HEK293 (cell line): ENCODE measurements around the gene BTG2.

Source experiments
- ATF2 ChIP-seq: fragments of 450-650 bp; formaldehyde crosslinking; IDR thresholded peaks from 2 replicates; pipeline ENCODE4 v1.5.1; 2016; ENCODE audit warnings: missing biosample characterization, missing genetic modification characterization, low read depth
- HOXD13 ChIP-seq: sonication (generic); formaldehyde crosslinking; IDR thresholded peaks from 2 replicates; pipeline ENCODE4 v1.8.0; 2022; ENCODE audit warnings: missing genetic modification reagents, borderline replicate concordance
- PRDM1 ChIP-seq: fragments of 450-650 bp; formaldehyde crosslinking; IDR thresholded peaks from 2 replicates; pipeline ENCODE4; 2016; ENCODE audit warnings: missing biosample characterization, missing genetic modification characterization
- REST ChIP-seq: fragments of 450-650 bp; formaldehyde crosslinking; IDR thresholded peaks from 2 replicates; pipeline ENCODE4 v1.5.1; 2016; ENCODE audit warnings: missing biosample characterization, missing genetic modification characterization
- ZBTB10 ChIP-seq: fragments of 450-650 bp; formaldehyde crosslinking; IDR thresholded peaks from 2 replicates; pipeline ENCODE4 v1.5.1; 2016; ENCODE audit warnings: missing biosample characterization, missing genetic modification characterization
- ZBTB7A ChIP-seq: fragments of 450-650 bp; formaldehyde crosslinking; IDR thresholded peaks from 2 replicates; pipeline ENCODE4 v1.5.1; 2016; ENCODE audit warnings: low read depth, missing biosample characterization, missing genetic modification characterization
- ZFP37 ChIP-seq: fragments of 450-650 bp; formaldehyde crosslinking; IDR thresholded peaks from 2 replicates; pipeline ENCODE4 v1.5.1; 2016; ENCODE audit warnings: missing biosample characterization, missing genetic modification characterization
- ZNF335 ChIP-seq: fragments of 450-650 bp; formaldehyde crosslinking; conservative IDR thresholded peaks from 2 replicates; pipeline ENCODE4 v1.5.1; 2016; ENCODE audit warnings: missing biosample characterization, missing genetic modification characterization
- ZNF341 ChIP-seq: fragments of 450-650 bp; formaldehyde crosslinking; IDR thresholded peaks from 2 replicates; pipeline ENCODE4; 2016; ENCODE audit warnings: low read depth, missing biosample characterization, missing genetic modification characterization
- ZNF521 ChIP-seq: fragments of 450-650 bp; formaldehyde crosslinking; IDR thresholded peaks from 2 replicates; pipeline ENCODE4 v1.5.1; 2017; ENCODE audit warnings: missing biosample characterization, mild to moderate bottlenecking, missing genetic modification characterization
- ZNF670 ChIP-seq: fragments of 450-650 bp; formaldehyde crosslinking; IDR thresholded peaks from 2 replicates; pipeline ENCODE4 v1.5.1; 2016; ENCODE audit warnings: missing biosample characterization, missing genetic modification characterization, low read depth
- TF ChIP-seq, protein P1 (sequence below): fragments of 450-650 bp; formaldehyde crosslinking; IDR thresholded peaks from 2 replicates; pipeline ENCODE4 v1.5.1; 2016; ENCODE audit warnings: missing biosample characterization, missing genetic modification characterization
- TF ChIP-seq, protein P2 (sequence below): fragments of 450-650 bp; formaldehyde crosslinking; IDR thresholded peaks from 2 replicates; pipeline ENCODE4 v1.5.1; 2016; ENCODE audit warnings: missing biosample characterization, missing genetic modification characterization
- TF ChIP-seq, protein P3 (sequence below): fragments of 450-650 bp; IDR thresholded peaks from 2 replicates; pipeline ENCODE4 v1.5.1; 2018; ENCODE audit warnings: missing biosample characterization, missing genetic modification characterization

GRCh38 chr1:203302894-203303293 is 2.4 kb upstream of the BTG2 start:
- TF ChIP-seq, protein P1, sequence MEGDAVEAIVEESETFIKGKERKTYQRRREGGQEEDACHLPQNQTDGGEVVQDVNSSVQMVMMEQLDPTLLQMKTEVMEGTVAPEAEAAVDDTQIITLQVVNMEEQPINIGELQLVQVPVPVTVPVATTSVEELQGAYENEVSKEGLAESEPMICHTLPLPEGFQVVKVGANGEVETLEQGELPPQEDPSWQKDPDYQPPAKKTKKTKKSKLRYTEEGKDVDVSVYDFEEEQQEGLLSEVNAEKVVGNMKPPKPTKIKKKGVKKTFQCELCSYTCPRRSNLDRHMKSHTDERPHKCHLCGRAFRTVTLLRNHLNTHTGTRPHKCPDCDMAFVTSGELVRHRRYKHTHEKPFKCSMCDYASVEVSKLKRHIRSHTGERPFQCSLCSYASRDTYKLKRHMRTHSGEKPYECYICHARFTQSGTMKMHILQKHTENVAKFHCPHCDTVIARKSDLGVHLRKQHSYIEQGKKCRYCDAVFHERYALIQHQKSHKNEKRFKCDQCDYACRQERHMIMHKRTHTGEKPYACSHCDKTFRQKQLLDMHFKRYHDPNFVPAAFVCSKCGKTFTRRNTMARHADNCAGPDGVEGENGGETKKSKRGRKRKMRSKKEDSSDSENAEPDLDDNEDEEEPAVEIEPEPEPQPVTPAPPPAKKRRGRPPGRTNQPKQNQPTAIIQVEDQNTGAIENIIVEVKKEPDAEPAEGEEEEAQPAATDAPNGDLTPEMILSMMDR (tag by site-specific recombination), result no peak
- TF ChIP-seq PRDM1 (tag by site-specific recombination), result no peak
- no peak for TF ChIP-seq ZNF521 (tag by site-specific recombination)
- TF ChIP-seq ZNF335 (tag by site-specific recombination), result no peak
- no peak for TF ChIP-seq ZBTB10 (tag by site-specific recombination)
- TF ChIP-seq, protein P2, sequence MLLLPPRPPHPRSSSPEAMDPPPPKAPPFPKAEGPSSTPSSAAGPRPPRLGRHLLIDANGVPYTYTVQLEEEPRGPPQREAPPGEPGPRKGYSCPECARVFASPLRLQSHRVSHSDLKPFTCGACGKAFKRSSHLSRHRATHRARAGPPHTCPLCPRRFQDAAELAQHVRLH (tag by site-specific recombination), result no peak
- TF ChIP-seq REST (tag by site-specific recombination), result no peak
- TF ChIP-seq ZFP37 (tag by site-specific recombination), result no peak
- no peak for TF ChIP-seq HOXD13 (CRISPR knock-in tag)
- TF ChIP-seq, protein P3, sequence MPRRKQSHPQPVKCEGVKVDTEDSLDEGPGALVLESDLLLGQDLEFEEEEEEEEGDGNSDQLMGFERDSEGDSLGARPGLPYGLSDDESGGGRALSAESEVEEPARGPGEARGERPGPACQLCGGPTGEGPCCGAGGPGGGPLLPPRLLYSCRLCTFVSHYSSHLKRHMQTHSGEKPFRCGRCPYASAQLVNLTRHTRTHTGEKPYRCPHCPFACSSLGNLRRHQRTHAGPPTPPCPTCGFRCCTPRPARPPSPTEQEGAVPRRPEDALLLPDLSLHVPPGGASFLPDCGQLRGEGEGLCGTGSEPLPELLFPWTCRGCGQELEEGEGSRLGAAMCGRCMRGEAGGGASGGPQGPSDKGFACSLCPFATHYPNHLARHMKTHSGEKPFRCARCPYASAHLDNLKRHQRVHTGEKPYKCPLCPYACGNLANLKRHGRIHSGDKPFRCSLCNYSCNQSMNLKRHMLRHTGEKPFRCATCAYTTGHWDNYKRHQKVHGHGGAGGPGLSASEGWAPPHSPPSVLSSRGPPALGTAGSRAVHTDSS (tag by site-specific recombination), result no peak
- no peak for TF ChIP-seq ZNF341
- TF ChIP-seq ZBTB7A (tag by site-specific recombination), result no peak
- TF ChIP-seq ZNF670 (tag by site-specific recombination), result no peak
- TF ChIP-seq ATF2, result no peak
